Right cardiac atrium (tissue), 5 donors: Measurements from ENCODE around the gene KRT4. TPM values are rescaled to one million over a fixed set of nuclear protein-coding genes. Genes with fewer than 3 reads are reported as not detected.
"Not testable (repeated sequence)": the region's sequence is repeated elsewhere in the genome, so short reads cannot be mapped to it uniquely, and the experiment has no call there.

Experiments used
- ATAC-seq, 2 donors: fragments of 200-7000 bp; cut with Tn5 transposase; one replicate each; pipeline versions ENCODE4 v1.8.0 to v1.9.1; 2020; ENCODE audit warnings: moderate library complexity in 2 of 2, mild to moderate bottlenecking in 1 of 2
- DNase-seq, 3 donors: peaks; one replicate each; pipeline ENCODE4 v3.0.0-alpha.2; 2020
- H3K27ac ChIP-seq: one replicate; pipeline ENCODE4 v1.5.1; 2013; ENCODE audit warnings: mild to moderate bottlenecking, low read length, control low read depth, moderate library complexity
- H3K27me3 ChIP-seq: one replicate; pipeline ENCODE4 v1.6.1; 2013; ENCODE audit not compliant: control insufficient read depth, insufficient read depth
- H3K4me1 ChIP-seq: one replicate; pipeline ENCODE4 v1.6.1; 2013; ENCODE audit warnings: low read length; ENCODE audit not compliant: control insufficient read depth, insufficient read depth
- H3K4me3 ChIP-seq: one replicate; pipeline ENCODE4 v1.5.1; 2013; ENCODE audit warnings: low read length, control low read depth
- H3K9me3 ChIP-seq: one replicate; pipeline ENCODE4 v1.6.1; 2013; ENCODE audit warnings: low read length; ENCODE audit not compliant: control insufficient read depth
- WGBS: extraction: QIAGEN DNeasy Blood & Tissue Kit; methylation state at CpG from one replicate; pipeline ENCODE4 v1.1.7; 2013; 5-methylcytosine and 5-hydroxymethylcytosine counted together
- intact Hi-C, 4 donors: fragments of 100-400 bp; cut with DNase I; formaldehyde crosslinking; loops; one replicate each; pipeline versions ENCODE4 v1.11.0 to v1.14.0; 2022 to 2023
- polyA plus RNA-seq: library from polyadenylated mRNA; stranded (reverse); fragments of 200-250 nt; gene quantifications from one replicate; pipeline ENCODE4 v1.2.3, GENCODE V29; 2013
- total RNA-seq, 4 donors: library from RNA; stranded (reverse); fragmentation: NEBNext Ultra II Directional; extraction: Animal tissue kit (Norgen Biotek cat#: 25700); gene quantifications; one replicate each; pipeline ENCODE4 v1.2.1, GENCODE V29; 2021
- donor health status: healthy with polysubstance abuse.
- donor health status: DM: no; HTN: yes; CAD: no.
- donor health status: DM: no; HTN: no; CAD: no.
- donor health status: DM: no; HTN: yes; CAD: no; lungs with severe emphysema.
- donor health status: DM: yes; HTN: yes; CAD: no.

KRT4 gene
- total and polyA plus RNA-seq, 5 donors: 0.20 TPM; not detected in 4

- Histone ChIP-seq H3K4me1 (no peaks in the 10 kb centered on the region), H3K9me3 (no peaks in the 10 kb centered on the region), H3K27me3 (no peaks in the 10 kb centered on the region), H3K4me3 (no peak overlapping the region), H3K27ac (no peak overlapping the region)
- DNase-seq: no peak
- intact Hi-C loops: no loop called here
- WGBS: 70% methylated on average over 3 of the region's 3 CpGs
- no peak for ATAC-seq
Observed at GRCh38 chr12:52801773-52802172, 12.1 kb downstream of the KRT4 start.

DNA sequence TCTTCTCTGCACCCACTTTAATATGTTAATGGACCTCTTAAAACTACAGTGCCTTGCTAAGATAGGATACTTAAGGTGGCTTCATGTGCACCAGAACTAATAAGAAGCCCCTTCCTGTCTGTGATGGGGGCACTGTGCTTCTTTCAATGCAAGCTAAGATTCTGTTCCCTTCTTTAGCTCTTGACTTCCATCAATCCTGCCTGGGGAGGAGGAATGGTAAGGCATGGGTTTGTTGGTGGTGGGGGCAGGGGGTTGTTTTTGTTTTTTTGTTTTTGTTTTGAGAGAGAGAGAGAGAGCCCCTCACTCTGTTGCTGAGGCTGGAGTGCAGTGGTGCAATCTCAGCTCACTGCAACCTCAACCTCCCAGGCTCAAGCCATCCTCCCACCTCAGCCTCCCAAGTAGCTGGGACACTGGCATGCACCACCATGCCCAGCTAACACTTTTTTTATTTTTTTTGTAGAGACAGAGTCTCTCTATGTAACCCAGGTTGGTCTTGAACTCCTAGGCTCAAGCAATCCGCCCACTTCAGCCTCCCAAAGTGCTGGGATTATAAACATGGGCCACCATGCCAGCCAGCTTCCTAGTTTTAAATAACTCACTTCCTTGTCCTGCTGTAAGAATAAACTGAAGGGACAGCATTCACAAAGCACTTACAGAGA, 13.5 kb downstream of the KRT4 start:
- intact Hi-C loops: no loop called here
- Histone ChIP-seq H3K4me1 (no peaks in the 10 kb centered on the region), H3K4me3 (no peak overlapping the region), H3K27ac (no peak overlapping the region), H3K27me3 (no peaks in the 10 kb centered on the region), H3K9me3 (no peaks in the 10 kb centered on the region)
- WGBS: 76% methylated on average over 1 of the region's 1 CpG
- DNase-seq (no peak), ATAC-seq (no peak)

DNA sequence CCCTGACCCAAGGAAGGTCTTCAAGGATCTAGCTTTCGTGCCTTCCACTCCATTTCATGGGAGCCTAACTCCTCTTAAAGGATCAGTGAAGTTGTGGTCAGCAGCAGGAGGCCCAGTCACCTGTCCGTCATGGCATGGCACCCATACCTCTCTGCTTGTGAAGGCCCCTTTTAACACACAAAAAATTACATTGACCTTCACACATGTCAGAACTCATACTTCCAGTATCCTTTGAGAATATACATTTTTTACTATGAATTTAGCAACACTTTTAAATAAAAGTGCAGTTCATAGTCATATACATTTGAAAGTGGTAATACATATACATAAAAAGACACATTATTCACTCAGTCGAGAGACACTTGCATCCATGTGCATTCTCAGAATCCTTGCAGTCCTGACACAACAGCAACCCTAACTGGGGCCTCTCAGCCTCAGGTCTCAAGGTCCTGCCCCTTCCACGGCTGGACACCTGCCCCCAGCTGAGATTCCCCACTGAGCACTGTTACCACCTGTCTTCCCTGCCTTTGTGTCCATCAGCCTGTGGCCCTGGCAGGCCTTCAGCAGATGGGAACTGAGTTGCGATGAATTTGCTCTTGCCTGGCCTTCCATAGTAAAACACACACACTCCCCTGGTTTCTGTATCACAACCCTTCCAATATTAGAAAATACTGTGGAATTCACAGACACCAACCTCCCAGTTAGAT, 14.3 kb downstream of the KRT4 start:
- Histone ChIP-seq H3K27ac (no peak overlapping the region), H3K9me3 (no peaks in the 10 kb centered on the region), H3K4me3 (no peak overlapping the region), H3K27me3 (no peaks in the 10 kb centered on the region), H3K4me1 (no peaks in the 10 kb centered on the region)
- WGBS: 76% methylated on average over 5 of the region's 5 CpGs
- ATAC-seq (no peak), DNase-seq (no peak)
- intact Hi-C loops: no loop called here

DNA sequence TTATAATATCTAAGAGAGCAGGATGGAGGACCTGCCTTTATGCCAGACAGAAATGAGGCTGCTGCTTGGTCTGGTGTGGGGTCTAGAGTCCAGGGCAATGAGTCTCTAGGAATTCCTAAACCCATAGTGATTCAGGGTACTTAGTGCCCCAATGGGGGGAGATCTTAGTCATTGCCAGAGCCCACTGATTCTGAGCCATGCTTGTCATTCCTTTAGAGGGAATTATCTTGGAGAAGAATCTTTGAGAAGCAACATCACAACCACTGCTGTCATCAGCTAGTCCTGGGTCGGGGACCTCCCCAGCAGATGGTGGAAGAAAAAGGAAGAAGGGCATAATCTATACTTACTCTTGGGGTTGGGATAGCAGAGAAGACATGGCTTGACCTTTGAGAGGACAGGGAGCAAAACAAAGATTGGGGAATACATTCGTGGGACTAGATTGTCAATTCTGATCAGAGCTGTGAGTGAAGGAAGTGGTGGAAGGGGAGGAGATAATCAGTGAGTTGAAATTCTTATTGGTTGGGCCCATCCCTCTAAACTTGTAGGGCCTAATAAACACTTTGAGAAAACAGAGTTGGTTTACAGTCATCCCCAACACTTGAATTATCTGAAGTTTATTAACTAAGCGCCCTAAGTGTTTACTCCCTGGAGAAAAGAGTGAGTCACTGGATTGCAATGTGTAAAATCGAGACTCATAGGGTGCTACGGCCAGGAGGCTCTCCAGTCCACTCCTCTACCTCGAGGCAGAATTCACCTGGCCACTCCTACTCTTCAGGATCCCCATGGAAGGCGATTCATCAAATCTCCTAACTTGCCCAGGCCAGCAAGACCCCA, 15.0 kb downstream of the KRT4 start:
- 51% methylated on average over 7 of the region's 7 CpGs for WGBS
- Histone ChIP-seq H3K9me3 (no peaks in the 10 kb centered on the region), H3K27ac (no peak overlapping the region), H3K27me3 (no peaks in the 10 kb centered on the region), H3K4me3 (no peak overlapping the region), H3K4me1 (no peaks in the 10 kb centered on the region)
- no peak for ATAC-seq
- intact Hi-C loops: no loop called here
- no peak for DNase-seq

DNA sequence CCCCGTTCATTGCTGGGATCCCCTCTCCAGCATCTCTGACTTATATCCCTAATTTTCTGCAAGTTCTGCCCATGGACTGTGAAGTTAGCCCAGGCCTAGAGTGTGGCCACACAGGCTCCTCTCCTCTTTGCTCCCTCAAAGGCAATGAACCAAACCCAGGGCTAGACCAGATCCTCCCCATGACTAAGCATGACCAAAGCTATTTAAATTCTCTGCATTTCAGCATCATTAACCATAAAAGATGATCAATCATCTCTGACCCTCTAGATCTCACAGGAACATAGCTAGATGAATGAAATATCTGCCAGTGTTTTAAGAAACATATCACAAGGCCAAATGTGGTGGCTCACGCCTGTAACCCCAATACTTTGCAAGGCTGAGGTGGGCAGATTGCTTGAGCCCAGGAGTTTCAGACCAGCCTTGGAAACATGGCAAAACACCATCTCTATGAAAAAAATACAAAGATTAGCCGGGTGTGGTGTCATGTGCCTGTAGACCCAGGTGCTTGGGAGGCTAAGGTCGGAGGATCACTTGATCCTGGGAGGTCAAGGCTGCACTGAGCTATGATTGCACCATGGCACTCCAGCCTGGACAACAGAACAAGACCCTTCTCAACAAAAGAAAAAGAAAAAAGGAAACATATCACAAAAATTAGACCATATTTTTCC, 15.8 kb downstream of the KRT4 start:
- Histone ChIP-seq H3K9me3 (no peaks in the 10 kb centered on the region), H3K27ac (no peak overlapping the region), H3K4me1 (no peaks in the 10 kb centered on the region), H3K4me3 (no peak overlapping the region), H3K27me3 (no peaks in the 10 kb centered on the region)
- ATAC-seq (no peak), DNase-seq (no peak)
- intact Hi-C loops: no loop called here
- WGBS: 85% methylated on average over 4 of the region's 4 CpGs

GRCh38 chr12:52797529-52797894, 16.4 kb downstream of the KRT4 start:
- no peaks in the 10 kb centered on the region for H3K4me1 ChIP-seq
- H3K4me3 ChIP-seq: no peak overlapping the region
- H3K27me3 ChIP-seq: no peaks in the 10 kb centered on the region
- no peak overlapping the region for H3K27ac ChIP-seq
- no peak for DNase-seq
- ATAC-seq: no peak
- intact Hi-C loops: no loop called here
- H3K9me3 ChIP-seq: no peaks in the 10 kb centered on the region

DNA sequence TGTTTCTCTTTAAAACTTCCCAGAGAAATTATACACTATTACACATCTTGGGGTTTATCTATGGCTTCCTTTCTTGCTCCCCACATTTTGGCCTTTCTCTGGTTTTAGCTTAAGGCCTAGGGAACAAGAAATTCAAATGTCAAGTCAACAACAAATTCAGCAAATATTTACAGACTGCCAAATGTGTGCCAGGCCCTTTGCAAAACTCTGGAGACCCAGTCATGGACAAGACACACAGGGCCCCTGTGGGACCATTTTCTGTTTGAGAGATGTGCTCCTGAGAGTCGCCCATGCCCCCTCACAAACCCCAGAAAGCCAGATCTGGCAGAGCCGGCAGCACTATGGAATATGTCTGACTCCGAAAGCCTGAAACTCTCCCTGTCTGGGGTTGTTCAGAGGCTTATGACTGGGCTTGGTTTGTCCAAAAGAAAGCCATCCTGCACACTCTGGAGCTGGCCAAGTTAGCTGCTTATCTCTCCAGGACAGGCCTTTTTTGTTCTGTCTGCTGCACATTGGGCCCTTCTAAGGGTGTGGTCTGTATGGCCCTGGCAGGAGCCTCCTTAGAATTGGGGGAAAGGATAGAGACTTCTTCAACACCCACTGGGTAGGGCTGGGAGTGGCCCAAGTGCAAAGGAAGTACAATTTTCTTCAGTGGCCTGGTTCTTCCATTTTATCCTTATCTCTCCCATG, 16.9 kb downstream of the KRT4 start:
- intact Hi-C loops: no loop called here
- Histone ChIP-seq H3K27me3 (no peaks in the 10 kb centered on the region), H3K9me3 (no peaks in the 10 kb centered on the region), H3K27ac (no peak overlapping the region), H3K4me3 (no peak overlapping the region), H3K4me1 (no peaks in the 10 kb centered on the region)
- DNase-seq (no peak), ATAC-seq (no peak)
- 78% methylated on average over 3 of the region's 3 CpGs for WGBS

- DNase-seq (no peak), ATAC-seq (no peak)
- no peak overlapping the region for H3K27ac ChIP-seq
- no peaks in the 10 kb centered on the region for H3K9me3 ChIP-seq
- H3K4me3 ChIP-seq: no peak overlapping the region
- intact Hi-C loops: no loop called here
- H3K27me3 ChIP-seq: no peaks in the 10 kb centered on the region
- H3K4me1 ChIP-seq: no peaks in the 10 kb centered on the region
- WGBS: 94% methylated on average over 3 of the region's 3 CpGs
Observed at GRCh38 chr12:52796429-52796794, 17.5 kb downstream of the KRT4 start.

DNA sequence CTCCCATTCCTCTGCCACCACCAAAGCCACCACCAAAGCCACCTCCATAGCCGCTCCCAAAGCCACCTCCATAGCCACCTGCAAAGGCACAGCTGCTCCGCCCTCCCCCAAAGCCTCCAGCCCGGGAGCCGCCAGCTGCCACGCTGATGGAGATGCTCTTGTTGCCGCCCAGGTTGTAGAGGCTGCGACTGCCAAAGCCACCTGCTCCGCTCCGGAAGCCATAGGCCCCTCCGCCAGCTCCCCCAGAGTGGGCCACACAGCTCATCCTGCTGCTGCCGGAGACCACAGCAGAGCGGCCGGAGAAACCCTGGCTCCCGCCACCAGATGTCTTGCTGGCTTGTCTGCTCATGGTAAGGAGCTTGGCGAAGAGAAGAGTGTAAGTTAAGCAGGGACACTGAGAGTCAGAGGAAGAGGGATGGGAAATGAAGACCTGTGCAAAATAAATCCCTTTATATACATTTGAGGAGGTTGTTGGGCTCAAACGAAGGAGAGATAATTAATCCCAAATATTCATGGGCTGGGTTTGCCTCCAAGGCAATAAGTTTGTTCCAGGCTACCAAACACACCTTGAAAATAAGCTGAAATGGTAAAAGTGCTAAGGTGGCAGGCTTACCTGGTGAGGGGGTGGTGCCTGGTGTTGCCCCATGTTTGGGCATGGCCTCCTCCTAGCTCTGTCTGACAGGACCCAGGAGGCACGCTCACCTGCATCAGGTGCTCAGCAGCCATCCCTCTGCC, 18.1 kb downstream of the KRT4 start, which contains the start of gene KRT3:
Gene KRT3 (minus strand): TSS at position 424 of the 735 bp plus-strand sequence. CDS start 75 bp downstream, at position 349.
- Histone ChIP-seq H3K9me3 (no peaks in the 10 kb centered on the region), H3K27ac (no peak within 1 kb of the TSS), H3K27me3 (no peaks in the 10 kb centered on the region), H3K4me3 (no peak within 1 kb of the TSS), H3K4me1 (no peaks in the 10 kb centered on the region)
- no peak for ATAC-seq
- 88% methylated on average over 17 of the region's 17 CpGs for WGBS
- intact Hi-C loops: no loop called here
- no peak for DNase-seq

DNA sequence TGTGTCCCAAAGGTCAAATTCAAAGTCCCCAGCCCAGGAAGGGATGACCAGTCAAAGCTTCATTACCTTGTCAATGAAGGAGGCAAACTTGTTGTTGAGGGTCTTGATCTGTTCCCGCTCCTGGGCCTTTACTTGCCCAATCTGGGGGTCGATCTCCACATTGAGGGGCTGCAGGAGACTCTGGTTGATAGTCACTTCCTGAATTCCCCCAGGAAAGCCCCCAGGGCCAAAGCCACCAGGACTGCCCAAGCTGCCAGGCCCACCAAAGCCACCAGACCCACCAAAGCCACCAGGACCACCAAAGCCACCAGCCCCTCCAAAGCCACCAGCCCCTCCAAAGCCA, 18.6 kb downstream of the KRT4 start:
- 85% methylated on average over 2 of the region's 2 CpGs for WGBS
- intact Hi-C loops: not testable (repeated sequence)

More for the DNA sequence above, 18.6 kb downstream of the KRT4 start:
- not testable (repeated sequence) for ATAC-seq, H3K27ac ChIP-seq, H3K27me3 ChIP-seq, H3K9me3 ChIP-seq, H3K4me1 ChIP-seq, H3K4me3 ChIP-seq, DNase-seq
